Activated CD8-positive, alpha-beta memory T cell treated with anti-CD3 and anti-CD28 coated beads for 1 hour (primary cell): ENCODE results near the gene TTC28.
A peak's percentile ranks its signal among the peaks of the same experiment; 100 is the strongest.
"Not testable (repeated sequence)": the region's sequence is repeated elsewhere in the genome, so short reads cannot be mapped to it uniquely, and the experiment has no call there.

Source experiments
- DNase-seq, 2 donors: peaks; one replicate each; pipeline ENCODE4 v3.0.0-alpha.2; 2020; ENCODE audit warnings: low read depth in 1 of 2; ENCODE audit errors: extremely low read depth in 1 of 2

TTC28 gene

DNA sequence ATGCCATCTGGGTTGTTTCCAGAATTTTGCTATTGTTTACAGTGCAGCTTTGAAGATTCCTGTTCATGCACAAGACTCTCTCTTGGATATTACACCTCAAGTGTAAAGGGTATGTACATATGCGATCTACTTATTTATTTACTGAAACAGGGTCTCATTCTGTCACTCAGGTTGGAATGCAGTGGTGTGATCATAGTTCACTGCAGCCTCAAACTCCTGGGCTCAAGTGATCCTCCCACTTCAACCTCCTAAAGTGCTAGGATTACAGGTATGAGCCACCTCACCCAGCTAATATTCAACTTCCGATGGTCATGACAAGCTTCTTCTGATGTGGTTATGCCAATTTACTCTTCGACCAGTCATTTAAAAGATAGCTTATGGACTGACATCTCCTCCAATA, 602.5 kb downstream of the TTC28 start:
- no peak for DNase-seq

DNA sequence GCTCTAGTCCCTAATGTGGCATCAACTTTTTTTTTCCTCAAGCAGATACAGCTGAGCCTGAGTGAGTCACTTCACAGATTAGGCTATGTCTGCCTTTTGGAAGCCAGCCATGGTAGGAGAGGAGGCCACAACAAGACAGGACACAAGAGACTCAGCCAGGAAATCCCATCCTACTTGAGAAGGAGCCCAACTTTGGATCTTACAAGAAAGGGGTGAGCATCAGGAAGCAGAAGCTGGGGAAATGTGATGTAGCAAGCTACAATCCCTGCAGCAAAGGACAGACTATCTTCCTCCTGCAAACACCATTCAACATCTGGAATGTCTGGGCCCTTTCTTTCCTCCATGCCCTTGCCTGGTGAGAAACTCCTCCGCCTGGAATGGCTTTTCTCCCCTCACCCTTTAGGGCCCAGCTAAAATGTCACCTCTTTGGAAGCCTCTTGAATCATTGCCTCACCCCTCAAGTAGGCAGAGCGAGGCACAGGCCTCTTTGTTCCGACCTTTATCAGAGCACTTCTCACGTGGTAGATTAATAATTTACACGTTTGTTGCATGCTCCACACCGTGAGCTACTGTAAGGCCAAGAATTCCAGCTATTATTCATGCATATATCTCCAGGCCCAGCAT, 604.2 kb downstream of the TTC28 start:
- DNase-seq, result no peak

DNA sequence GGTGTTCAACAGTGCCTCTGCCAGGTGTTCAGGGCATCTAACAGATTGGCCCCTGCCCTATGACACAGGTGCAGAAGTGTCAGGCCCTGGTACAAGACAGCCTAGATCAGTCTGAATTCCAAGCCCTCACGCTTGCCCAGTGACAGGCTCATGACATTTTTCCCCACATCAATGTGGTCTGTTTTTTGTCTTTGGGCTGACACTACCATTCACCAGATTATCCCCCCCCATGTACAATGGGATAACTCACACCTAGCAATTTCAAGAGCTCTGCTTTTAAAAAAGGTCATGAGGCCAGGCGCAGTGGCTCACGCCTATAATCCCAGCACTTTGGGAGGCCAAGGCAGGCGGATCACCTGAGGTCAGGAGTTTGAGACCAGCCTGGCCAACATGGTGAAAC, 605.1 kb downstream of the TTC28 start:
- no peak for DNase-seq

DNA sequence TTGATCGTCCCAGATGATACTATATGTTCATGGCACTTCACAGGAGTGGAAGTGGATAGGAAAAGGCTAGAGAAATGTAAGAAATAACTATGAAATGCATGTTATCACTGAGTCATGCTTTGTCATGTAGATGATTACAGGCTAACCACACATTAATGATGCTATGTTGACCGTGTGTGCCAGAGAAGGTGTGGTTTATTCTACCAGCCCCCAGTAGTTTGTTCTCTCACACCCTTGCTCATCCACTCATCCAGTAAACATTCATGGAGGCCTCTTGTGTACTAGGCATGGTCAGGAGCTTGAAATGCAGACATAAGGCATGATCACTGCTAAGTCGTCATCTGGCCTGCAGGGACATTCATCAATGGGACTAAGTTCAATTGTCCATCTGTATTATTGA, 607.6 kb downstream of the TTC28 start:
- DNase-seq, result no peak

DNA sequence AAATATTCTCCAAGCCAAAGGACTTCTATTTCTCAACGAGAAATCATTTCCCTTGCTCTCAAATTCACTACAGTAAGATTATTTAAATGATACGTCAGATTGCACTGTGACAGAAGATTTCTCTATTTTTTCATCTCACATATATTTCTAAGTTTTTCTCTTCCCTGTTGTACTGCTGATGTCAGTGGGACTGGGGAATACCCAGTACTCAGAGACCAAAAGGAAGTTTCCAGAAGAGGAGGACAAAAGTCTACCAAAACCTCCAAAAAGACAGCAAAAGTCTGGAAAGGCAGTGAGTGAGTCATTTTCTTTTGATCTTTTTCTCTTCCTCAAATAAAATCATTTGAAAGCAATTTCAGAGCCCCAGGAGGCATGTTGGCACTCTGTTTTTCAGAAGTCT, 610.8 kb downstream of the TTC28 start:
- DNase-seq, result no peak

DNA sequence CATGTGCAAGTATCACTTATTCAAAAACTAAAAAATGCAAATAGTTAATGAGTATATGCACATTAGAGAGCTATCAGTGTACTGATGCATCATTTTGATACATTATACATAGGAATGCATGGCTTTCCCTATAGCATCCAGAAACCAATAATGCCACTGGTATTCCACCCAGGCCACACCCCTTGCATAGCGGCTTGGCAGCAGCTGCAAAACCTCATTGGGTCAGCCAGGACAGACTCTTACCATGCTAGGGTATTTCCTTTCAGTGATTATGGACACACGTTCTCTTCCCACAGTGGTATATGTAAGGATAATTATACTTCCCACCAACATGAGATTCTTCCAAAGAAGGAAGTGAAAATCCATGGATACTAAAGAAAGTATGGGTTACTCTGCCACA, 614.7 kb downstream of the TTC28 start:
- no peak for DNase-seq

DNA sequence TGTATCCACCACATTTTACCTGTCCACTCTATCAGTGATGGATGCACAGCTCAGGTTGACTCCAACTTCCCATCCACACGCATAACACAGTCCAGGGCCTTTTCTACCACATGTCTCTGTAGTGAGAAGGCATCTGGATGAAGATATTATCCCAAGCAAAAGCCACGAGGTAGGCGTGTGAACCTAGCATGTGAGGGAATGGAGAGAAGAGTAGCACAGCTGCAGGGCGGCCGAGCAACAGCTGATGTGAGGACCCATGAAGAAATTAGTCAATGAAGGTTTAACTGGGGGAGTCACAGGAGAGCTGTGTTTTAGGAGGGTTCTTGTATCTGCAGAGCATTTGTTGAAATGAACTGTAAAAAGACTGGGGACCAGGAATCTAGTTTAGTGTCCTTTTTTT, 616.0 kb downstream of the TTC28 start:
- DNase-seq, result no peak

DNA sequence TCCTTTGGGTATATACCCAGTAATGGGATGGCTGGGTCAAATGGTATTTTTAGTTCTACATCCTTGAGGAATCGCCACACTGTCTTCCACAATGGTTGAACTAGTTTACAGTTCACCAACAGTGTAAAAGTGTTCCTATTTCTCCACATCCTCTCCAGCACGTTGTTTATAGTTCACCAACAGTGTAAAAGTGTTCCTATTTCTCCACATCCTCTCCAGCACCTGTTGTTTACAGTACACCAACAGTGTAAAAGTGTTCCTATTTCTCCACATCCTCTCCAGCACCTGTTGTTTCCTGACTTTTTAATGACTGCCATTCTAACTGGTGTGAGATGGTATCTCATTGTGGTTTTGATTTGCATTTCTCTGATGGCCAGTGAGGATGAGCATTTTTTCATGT, 619.0 kb downstream of the TTC28 start:
- DNase-seq, result not testable (repeated sequence)

DNA sequence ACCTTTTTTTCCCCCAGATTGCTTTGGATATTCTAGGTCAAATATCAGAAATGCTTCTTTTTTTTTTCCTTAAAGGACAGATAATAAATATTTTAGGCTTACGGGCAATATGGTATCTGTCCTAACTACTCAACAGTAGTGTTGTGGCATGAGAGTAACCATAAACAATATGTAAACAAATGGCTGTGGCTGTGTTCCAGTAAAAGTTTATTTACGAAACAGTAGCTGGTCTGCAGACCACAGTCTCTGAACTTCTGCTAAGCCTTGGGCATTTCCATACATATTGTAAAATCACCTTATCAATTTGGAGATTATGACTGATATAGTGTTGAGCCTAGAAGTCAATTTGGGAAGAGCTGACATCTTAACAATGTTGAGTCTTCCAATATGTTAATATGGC, 621.6 kb downstream of the TTC28 start:
- DNase-seq, result no peak

DNA sequence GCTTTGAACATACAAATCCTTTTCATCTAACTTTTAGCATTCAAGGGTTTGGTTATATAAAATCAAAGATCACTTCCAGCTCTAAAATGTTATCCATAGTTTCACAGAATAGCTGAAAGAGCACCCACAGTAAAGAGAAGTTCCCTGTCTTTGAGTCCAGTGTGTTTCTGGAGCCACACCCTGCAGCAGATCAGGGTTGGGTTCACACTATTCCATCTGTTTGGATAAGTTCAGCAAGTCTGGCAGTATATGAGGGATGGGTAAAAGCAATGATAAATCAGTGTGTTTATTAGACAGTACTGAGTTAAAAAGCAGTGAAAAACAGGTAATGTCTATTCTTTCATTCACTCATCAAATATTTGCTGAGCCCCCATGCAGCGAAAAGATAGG, 624.8 kb downstream of the TTC28 start:
- no peak for DNase-seq

DNA sequence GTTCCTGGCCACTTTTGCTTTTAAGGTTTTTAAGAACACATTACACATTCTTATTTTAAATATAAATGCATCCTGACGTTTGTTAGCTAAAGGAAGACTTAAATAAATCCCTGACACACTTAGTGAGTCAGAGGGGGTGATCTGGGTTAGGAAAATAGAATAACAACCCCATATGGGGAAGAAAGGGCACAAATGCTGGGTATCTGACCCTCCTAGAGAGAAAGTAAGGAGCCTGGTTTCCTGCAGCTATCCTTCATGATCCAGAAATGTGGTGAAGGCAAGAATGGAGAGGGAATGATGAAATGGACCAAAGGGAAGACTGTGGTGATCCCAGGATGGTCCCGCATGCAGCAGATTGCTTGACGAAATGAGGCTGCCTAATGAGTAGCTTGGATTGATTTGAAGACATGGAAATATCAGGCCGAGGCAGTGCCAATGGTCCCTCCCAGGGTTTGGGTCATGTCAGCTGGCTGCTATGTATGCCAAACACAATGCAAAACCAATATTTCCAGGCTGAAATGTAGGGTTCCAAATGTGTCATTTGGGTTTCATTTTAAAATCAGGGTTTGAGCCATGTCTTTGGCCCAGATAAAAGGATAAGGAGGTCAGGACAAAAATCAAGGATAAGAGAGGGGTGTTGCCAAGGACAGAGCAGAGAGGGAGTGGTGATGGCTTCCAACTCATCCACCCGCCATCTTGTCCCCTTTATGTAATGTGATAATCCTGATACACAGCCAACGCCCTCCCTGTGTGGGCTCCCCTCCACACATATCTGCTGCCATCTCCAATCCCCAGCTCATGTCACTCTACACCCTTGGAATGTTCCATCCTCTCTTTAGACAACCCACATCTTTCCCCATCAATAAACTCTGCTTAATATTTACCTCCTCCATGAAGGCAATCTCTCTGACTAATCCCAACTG, 625.5 kb downstream of the TTC28 start:
- no peak for DNase-seq

DNA sequence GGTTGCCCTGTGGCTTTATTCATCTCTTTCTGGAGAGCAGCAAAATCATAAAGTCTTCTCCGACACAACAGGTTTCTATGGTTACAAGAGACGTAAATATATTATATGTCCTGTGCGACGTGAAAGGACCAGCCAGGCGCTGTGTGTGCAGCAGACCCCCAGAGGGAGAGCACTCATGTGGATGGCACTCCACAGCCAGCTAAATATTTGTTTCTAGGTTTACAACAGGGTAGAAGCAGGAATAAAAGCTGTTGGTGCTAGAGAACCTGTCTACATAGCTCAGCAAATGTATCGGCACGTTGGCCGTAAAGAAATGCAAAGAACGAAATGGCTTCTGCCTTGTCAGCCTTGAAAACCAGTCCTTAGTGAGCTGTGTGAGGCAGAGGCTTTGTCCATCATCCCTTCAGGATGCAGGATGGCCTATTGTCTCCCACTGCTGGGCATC, 626.8 kb downstream of the TTC28 start:
- no peak for DNase-seq

DNA sequence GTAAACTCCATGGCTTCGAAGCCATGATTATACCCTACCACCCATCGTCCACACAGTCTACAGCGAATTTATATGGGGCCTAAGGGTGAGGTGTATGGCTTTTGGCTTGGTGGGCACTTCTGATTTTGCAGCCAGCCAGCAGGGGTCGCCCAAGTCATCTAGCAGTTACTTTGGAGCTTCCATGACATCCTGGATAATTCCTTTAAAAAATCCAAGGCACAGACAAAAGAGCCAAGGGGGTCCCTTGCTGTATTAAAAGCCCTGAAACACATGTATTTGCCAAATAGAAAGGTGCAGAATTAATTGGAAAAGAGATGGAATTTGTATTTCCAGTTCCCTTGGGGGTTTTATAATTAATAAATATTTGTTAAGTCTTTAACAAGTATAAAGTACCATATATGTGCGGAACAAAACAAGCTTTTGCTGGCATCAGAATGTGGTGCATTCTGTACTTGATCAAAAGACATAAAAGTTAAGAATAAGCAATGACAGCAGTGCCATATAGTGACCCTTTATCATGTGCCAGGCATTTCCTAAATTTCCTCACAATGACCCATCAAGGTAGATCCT, 627.8 kb downstream of the TTC28 start:
- peak in 1 of 2 donors; percentile 5 for DNase-seq

DNA sequence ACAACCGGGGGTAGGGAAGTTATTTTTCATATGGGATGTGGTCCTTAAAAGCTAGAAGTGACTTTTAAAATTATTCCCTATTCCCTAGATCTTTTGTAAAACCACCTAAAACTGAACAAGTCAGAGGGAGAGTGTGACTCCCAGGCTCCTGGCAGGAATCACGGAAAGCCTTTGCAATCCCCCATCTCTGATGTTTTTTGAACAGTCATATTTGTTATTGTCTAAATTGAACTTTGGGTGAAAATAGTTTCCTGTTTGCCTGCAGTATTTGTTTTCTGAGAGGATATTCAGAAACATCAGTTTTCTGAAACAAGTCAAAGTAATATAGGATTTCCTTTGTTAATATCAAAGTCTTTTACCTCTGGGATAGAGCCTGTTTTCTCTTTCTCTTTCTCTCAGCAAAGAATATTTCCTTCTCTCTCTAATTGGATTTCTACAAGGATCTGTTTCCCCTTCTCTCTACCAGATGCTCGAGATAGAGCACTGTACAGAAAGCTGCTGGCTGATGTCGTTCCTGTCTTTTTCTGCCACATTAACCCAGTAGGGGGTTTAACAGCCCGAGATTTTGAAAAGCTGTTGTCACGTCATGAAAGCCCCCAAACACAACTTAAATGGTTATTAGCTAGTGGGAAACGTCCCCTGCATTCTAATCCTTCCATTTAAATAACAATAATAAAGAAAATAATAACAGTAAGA, 628.4 kb downstream of the TTC28 start:
- DNase-seq, result no peak

DNA sequence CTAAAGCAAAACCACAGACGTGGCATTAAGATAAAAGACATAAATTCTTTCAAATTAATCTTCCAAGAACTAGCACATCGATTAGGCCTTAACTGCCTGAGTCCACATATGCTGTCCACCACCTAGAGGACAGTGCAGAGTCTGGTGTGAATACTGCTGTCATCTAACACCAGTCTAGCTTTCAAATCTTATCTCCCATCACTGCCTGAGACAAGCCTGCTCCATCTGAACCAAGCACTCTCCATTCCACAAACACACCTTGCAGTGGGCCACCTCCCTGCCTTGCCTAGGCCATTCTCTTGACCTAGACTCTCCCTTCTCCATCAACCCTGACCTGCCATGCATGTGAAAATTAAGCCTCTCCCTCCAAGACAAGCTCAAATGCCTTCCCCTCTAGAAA, 631.1 kb downstream of the TTC28 start:
- no peak for DNase-seq

DNA sequence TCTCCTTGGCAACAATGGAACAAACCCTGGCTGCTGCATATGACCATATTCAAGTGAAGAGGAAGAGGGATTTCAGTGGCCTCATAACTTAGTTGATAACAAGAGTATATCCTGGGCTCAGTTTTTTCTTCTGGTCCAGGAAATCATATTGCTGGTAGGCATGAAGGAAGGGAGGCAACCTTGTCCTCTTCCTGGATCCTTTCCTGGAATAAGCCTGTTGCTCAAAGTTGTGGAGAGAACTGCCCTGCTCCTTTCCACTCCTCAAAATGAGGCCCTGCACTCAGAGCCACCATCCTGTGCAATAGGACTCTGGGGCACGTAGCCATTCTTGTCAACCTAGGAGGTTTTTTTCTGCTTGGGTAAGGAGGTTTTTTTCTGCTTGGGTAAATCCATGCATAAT, 631.9 kb downstream of the TTC28 start:
- DNase-seq, result no peak

DNA sequence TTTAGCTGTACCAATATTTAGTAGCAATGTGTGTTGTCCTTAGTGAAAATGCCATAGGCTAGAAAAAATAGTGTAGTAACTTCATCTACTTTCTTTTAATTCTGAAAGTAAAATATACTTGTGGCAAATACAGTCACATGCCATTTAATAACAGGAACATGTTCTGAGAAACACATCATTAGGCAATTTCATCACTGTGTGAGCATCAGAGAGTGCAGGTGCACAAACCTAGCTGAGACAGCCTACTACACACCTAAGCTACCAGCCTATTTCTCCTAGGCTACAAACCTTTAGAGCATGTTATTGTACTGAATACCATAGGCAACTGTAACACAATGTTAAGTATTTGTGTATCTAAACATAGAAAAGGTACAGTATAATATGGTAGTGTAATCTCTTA, 633.5 kb downstream of the TTC28 start:
- no peak for DNase-seq

DNA sequence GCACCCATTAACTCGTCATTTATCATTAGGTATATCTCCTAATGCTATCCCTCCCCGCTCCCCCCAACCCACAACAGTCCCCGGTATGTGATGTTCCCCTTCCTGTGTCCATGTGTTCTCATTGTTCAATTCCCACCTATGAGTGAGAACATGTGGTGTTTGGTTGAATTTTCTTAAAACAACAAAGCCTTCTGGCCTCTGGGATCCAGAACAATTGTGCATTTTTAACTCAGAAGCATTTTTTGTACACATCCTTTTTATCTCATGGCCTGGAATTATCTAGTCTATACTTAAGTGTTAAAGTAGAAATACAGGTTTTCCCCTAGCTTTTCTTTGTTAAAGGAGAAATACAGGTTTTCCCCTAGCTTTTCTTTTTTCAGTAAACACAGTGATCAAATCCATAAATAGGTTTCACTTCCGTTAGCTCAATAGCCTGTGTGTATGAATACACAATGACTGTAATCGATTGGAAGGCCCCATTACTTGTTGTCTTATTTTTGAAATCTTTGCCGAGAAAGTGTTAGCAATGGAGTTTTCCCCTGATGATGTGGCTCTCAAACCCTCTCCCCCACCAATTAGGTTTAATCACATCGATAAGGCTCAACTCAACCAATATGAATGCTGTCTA, 635.0 kb downstream of the TTC28 start:
- no peak for DNase-seq

DNA sequence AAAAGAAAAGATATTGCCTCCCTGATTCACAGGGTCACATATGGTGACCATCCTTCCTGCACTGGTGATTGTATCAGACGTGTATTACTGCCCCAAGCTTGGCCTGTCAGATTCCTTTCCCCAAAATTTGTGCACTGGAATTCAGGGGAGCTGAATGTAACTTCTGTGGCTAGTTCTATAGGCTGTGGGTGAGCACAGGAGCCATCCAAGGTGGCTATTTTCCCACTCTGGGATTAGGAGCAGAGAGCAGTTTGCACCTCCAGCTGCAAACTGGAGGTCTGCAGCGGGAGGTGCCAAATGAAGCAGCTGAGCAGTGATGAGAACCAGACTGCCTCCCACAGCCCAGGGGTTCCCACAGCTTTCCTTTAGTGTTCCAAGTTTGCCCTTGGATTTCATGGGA, 636.4 kb downstream of the TTC28 start:
- no peak for DNase-seq

DNA sequence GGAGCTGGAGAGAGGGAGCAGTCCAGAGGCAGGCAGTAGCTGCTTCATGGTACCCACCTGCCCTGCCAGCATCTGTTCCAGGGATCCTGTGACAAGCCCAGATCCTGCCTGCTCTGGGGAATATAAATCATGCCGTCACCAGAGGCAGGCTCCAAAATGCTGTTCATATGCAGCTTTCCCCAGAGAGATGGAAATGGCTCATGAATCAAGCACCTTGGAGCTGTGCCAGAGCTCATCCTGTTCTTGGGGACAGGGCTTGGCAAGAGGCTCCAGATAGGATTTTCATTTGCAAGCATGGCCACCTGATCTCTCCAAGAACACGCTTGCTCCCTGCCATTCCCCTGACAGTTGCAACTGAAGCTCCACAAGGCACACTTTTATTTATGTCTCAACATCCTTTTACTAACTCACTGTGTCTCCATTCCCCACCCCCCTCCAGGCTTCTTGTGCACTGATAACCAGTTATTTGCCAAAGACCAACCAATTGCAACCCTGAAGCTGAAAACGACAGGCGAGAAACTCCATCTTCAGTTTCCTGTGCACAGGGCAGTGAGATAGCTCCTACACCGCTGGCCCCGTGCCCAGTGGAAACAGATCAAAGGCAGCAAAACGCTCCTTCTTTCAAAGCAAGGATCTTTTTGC, 644.8 kb downstream of the TTC28 start:
- DNase-seq, result no peak
